C4-2B (cell line): ENCODE results near the gene TNNC1.

Experiments used
- CTCF ChIP-seq: fragments of 450-650 bp; conservative IDR thresholded peaks from 2 replicates; pipeline ENCODE4 v1.5.1; 2017; ENCODE audit warnings: mild to moderate bottlenecking
- ZFX ChIP-seq: fragments of 450-650 bp; IDR thresholded peaks from 2 replicates; pipeline ENCODE4 v1.6.1; 2017

- TF ChIP-seq CTCF (no peak), ZFX (no peak)
These were observed 19.2 kb upstream of the TNNC1 start for GRCh38 chr3:52473026-52473425.
